ENCODE results near the gene KCTD13. TPM values are rescaled to one million over a fixed set of nuclear protein-coding genes. Genes with fewer than 3 reads are reported as not detected.
"Not testable (repeated sequence)": the region's sequence is repeated elsewhere in the genome, so short reads cannot be mapped to it uniquely, and the experiment has no call there.

Gene KCTD13
- total RNA-seq, 1 donor from 2014 or later, result 3.6 TPM

- no peak for DNase-seq (ENCODE audit: low read depth in 2 of 2)
Measured at GRCh38 chr16:29947897-29948296, 21.9 kb upstream of the KCTD13 start.

- DNase-seq (ENCODE audit: low read depth in 2 of 2), result peak in 1 of 2 donors; percentile 75
Measured at GRCh38 chr16:29943846-29944799, 18.1 kb upstream of the KCTD13 start.

- no peak for DNase-seq (ENCODE audit: low read depth in 2 of 2)
Measured at GRCh38 chr16:29940656-29941055, 14.6 kb upstream of the KCTD13 start.

GRCh38 chr16:29931750-29932149 is 5.7 kb upstream of the KCTD13 start:
- not testable (repeated sequence) for DNase-seq (ENCODE audit: low read depth in 2 of 2)

- DNase-seq (ENCODE audit: low read depth in 2 of 2), result no peak
Measured at GRCh38 chr16:29927070-29927905, 1.3 kb upstream of the KCTD13 start.

GRCh38 chr16:29926711-29927052 is 656 bp upstream of the KCTD13 start:
- DNase-seq (ENCODE audit: low read depth in 2 of 2), result no peak

GRCh38 chr16:29925105-29925756 is 795 bp downstream of the KCTD13 start:
- peak; percentile 8 to 18 for DNase-seq (ENCODE audit: low read depth in 2 of 2)

GRCh38 chr16:29922986-29923501 is 3.0 kb downstream of the KCTD13 start:
- DNase-seq (ENCODE audit: low read depth in 2 of 2), result no peak

- no peak for DNase-seq (ENCODE audit: low read depth in 2 of 2)
Measured at GRCh38 chr16:29922326-29922725, 3.7 kb downstream of the KCTD13 start.

GRCh38 chr16:29921034-29921385 is 5.0 kb downstream of the KCTD13 start:
- peak in 1 of 2 donors; percentile 14 for DNase-seq (ENCODE audit: low read depth in 2 of 2)

- DNase-seq (ENCODE audit: low read depth in 2 of 2), result no peak
Measured at GRCh38 chr16:29920288-29921033, 5.6 kb downstream of the KCTD13 start.

- DNase-seq (ENCODE audit: low read depth in 2 of 2), result no peak
Measured at GRCh38 chr16:29916979-29917378, 9.0 kb downstream of the KCTD13 start.

GRCh38 chr16:29915590-29916247 is 10.3 kb downstream of the KCTD13 start:
- DNase-seq (ENCODE audit: low read depth in 2 of 2), result peak in 1 of 2 donors; percentile 90

- DNase-seq (ENCODE audit: low read depth in 2 of 2), result no peak
Measured at GRCh38 chr16:29913514-29913913, 12.5 kb downstream of the KCTD13 start.

- DNase-seq (ENCODE audit: low read depth in 2 of 2), result no peak
Measured at GRCh38 chr16:29912087-29912486, 13.9 kb downstream of the KCTD13 start.

- DNase-seq (ENCODE audit: low read depth in 2 of 2), result no peak
Measured at GRCh38 chr16:29911676-29912010, 14.4 kb downstream of the KCTD13 start.

GRCh38 chr16:29910819-29911675 is 15.0 kb downstream of the KCTD13 start:
- DNase-seq (ENCODE audit: low read depth in 2 of 2), result no peak

GRCh38 chr16:29909851-29910250 is 16.2 kb downstream of the KCTD13 start:
- not testable (repeated sequence) for DNase-seq (ENCODE audit: low read depth in 2 of 2)

GRCh38 chr16:29909391-29909790 is 16.6 kb downstream of the KCTD13 start:
- DNase-seq (ENCODE audit: low read depth in 2 of 2), result no peak
